ENCODE data around the gene CHST10. TPM values are rescaled to one million over a fixed set of nuclear protein-coding genes. Genes with fewer than 3 reads are reported as not detected.
A peak's percentile ranks its signal among the peaks of the same experiment; 100 is the strongest.
"Not testable (repeated sequence)": the region's sequence is repeated elsewhere in the genome, so short reads cannot be mapped to it uniquely, and the experiment has no call there.

CHST10 gene
- total RNA-seq, 2 donors from 2014 or later, result 10.9 to 14.5 TPM

DNA sequence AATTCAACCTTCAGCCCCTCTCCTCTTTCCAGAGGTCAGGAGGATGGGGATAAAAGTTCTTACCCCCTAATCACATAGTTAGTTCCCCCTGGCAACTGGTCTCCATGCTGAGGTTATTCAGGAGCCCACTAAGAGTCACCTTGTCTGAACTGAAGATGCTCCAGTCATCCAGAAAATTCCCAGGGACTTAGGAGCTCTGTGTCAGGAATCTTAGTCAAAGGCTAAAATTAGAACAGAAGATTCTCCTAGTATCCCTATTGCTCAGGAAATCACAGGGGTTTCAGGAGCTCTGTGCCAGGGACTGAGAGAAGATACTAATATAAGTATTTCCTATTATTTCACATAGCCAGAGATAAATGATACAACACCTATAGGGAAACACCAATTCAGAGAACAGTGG, 57.9 kb downstream of the CHST10 start:
- ATAC-seq (no peak), DNase-seq (no peak)
- intact Hi-C loops (cut with DNase I), result no loop called here

DNA sequence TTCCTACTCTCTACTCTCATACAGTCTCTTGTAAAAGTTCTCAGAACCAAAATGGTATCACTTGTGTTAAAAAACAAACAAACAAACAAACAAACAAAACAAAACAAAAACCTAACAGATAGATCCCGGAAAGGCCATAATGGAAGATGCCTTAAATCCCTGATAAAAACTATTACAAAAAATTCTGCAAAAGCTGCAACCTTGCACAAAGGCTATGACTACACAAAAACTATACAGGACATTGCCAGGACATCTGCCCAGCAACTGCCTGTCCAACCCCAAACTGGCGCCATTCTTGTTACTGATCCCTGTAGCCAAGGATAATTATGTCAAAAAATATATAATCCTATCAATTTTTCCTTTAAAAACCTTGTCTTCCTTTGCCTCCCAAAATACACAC, 58.9 kb downstream of the CHST10 start:
- DNase-seq, result no peak
- intact Hi-C loops (cut with DNase I), result no loop called here
- ATAC-seq, result no peak

DNA sequence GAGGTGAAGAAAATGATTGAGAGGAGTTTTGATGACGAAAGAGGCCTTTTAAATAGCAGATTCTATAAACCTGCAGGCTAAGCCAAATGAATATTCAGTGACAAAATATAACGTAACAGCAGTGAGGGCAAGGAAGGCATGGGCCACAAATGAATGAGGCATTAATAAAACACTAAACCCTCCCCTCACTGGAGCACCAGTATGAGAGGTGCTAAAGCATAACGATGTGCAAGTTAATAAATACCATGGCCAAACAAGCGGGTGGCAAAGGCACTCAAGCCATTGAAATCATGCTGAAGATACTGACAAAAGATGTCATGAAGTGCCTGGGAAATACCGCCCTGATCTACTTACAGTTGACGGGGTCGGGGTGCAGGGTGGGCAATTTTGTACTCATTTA, 64.9 kb downstream of the CHST10 start:
- DNase-seq, result no peak
- intact Hi-C loops (cut with DNase I), result no loop called here
- no peak for ATAC-seq

DNA sequence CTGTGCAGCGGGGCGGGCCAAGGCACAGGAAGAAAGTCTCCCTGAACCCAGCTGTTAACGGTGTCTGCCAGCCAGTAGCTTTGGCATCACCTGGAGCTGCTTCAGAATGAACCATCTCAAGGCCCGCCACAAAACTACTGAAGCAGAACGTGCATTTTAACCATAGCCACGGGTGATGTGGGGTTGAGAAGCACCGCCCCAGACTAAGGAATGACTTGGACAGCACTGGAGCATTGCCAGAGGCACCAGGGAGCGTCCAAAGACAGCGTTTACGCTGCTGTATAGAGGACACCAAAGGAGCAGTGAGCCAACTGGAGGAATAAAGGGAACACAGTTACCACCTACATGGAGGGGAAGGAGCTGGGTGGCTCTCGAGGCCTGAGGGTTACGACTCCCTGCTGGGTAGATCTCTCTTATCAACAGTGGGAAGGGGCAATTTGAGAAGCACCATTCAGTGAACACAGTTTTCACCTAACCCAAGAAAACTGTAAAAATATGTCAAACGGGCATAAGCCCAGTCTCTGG, 66.7 kb downstream of the CHST10 start:
- DNase-seq (peak; percentile 24), ATAC-seq (peak in 1 of 2 donors; percentile 27)
- intact Hi-C loops (cut with DNase I), result no loop called here

DNA sequence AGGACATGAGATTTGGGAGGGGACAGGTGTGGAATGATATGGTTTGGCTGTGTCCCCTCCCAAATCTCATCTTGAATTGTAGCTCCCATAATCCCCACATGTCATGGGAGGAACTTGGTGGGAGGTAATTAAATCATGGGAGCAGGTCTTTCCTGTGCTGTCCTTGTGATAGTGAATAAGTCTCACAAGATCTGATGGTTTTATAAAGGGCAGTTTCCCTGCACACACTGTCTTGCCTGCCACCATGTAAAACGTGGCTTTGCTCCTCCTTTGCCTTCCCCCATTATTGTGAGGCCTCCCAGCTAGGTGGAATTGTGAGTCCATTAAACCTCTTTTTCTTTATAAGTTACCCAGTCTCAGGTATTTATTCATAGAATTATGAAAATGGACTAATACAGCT, 72.3 kb downstream of the CHST10 start:
- ATAC-seq; intact Hi-C loops (cut with DNase I); DNase-seq: not testable (repeated sequence)

DNA sequence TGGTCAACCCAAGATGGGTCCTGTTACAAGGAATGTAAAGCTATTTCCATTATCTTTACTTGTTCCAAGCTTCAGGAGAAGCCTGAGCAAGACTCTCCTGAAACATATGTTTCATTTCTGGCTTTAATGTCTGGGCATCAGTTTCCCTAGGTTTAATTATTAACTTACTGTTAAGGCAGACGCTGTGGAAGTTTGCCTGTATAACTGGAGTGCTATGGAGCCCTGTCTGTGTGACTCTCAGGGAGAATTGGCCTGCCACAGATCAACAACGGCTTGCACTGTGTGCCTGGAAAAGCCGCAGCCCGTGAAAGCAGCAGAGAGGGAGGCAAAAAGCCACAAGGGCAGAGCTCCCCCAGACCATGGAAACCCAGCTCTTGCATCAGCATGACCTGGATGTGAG, 73.0 kb downstream of the CHST10 start:
- intact Hi-C loops (cut with DNase I), result no loop called here
- ATAC-seq (no peak), DNase-seq (no peak)

DNA sequence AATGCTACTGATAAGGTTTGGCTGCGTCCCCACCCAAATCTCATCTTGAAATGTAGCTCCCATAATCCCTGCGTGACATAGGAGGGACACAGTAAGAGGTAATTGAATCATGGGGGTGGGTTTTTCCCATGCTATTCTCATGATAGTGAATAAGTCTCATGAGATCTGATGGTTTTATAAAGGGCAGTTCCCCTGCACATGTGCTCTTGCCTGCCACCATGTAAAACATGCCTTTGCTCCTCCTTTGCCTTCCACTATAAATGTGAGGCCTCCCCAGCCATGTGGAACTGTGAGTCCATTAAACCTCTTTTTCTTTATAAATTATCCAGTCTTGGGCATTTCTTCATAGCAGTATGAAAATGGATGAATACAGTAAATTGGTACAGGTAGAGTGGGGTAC, 75.0 kb downstream of the CHST10 start:
- ATAC-seq; DNase-seq; intact Hi-C loops (cut with DNase I): not testable (repeated sequence)

Other genes starting within 250 kb of the CHST10 start
- 10 to 100 TPM; 12.8 to 13.5 TPM for gene LONRF2, start 95.2 kb downstream of the CHST10 start, total RNA-seq
- not detected for gene NMS, start 52.8 kb upstream of the CHST10 start, total RNA-seq
- gene PDCL3, start 145.3 kb upstream of the CHST10 start, total RNA-seq, result 10 to 100 TPM; 21.4 to 24.2 TPM